Activated CD8-positive, alpha-beta memory T cell treated with anti-CD3 and anti-CD28 coated beads, Interleukin-2, amount 50 U/mL, for 48 hours (primary cell): ENCODE measurements around the gene MYCBP2.
"Not testable (repeated sequence)": the region's sequence is repeated elsewhere in the genome, so short reads cannot be mapped to it uniquely, and the experiment has no call there.

Experiments
- DNase-seq: peaks from one replicate; pipeline ENCODE4 v3.0.0-alpha.2; 2020

The MYCBP2 gene

GRCh38 chr13:77298426-77298825, 28.5 kb downstream of the MYCBP2 start:
- DNase-seq, result no peak

GRCh38 chr13:77291774-77292173, 35.1 kb downstream of the MYCBP2 start:
- DNase-seq, result no peak

GRCh38 chr13:77290342-77290741, 36.6 kb downstream of the MYCBP2 start:
- DNase-seq, result no peak

GRCh38 chr13:77289851-77290250, 37.0 kb downstream of the MYCBP2 start:
- no peak for DNase-seq

- not testable (repeated sequence) for DNase-seq
These were observed 41.3 kb downstream of the MYCBP2 start for GRCh38 chr13:77285632-77286031.

GRCh38 chr13:77285098-77285497, 41.8 kb downstream of the MYCBP2 start:
- DNase-seq, result no peak

- DNase-seq, result no peak
These were observed 52.8 kb downstream of the MYCBP2 start for GRCh38 chr13:77274126-77274525.

- no peak for DNase-seq
These were observed 57.8 kb downstream of the MYCBP2 start for GRCh38 chr13:77269141-77269540.

DNA sequence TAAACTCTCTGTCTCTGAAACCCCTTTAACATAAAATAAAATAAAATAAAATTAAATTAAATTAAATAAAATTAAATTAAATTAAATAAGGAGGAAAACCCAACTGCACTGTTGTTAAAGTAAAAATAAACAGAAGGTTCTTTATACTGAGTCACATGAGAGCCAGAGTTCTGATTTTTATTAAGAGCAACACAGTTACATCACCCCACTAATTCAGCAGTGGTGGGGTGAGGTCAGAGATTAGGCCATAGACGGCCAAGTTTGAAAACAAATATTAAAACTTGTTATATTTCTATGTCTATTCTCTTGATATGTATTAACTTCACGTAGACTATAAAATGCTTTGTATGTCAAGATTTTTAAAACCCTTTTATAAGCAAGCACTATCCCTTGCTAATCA, 59.5 kb downstream of the MYCBP2 start:
- no peak for DNase-seq

GRCh38 chr13:77265336-77265735, 61.6 kb downstream of the MYCBP2 start:
- DNase-seq, result no peak

- no peak for DNase-seq
These were observed 64.7 kb downstream of the MYCBP2 start for GRCh38 chr13:77262198-77262597.

DNA sequence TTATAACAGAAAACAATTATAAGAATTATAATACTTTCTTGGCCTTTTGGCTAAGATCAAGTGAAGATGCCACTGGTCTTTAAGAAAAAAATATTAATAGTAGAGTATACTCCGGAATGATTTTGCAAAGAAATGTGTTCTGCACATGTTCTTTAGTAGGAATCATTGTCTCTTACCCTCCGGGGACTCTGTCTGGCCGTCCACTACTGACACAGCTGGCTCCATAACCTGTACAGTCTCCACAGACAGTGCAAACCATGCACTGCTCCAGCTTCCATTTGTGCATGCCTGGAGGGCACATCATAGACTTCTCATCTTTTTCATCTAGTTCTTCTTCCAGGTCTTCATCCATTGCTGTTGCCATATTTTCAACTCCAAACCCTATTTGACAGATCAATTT, 75.9 kb downstream of the MYCBP2 start:
- no peak for DNase-seq

GRCh38 chr13:77245224-77245623, 81.7 kb downstream of the MYCBP2 start:
- DNase-seq, result not testable (repeated sequence)

- no peak for DNase-seq
These were observed 87.6 kb downstream of the MYCBP2 start for GRCh38 chr13:77239312-77239711.

GRCh38 chr13:77235456-77236022, 91.4 kb downstream of the MYCBP2 start:
- no peak for DNase-seq

- no peak for DNase-seq
These were observed 93.7 kb downstream of the MYCBP2 start for GRCh38 chr13:77233159-77233558.

- DNase-seq, result no peak
These were observed 96.3 kb downstream of the MYCBP2 start for GRCh38 chr13:77230560-77230959.

GRCh38 chr13:77225946-77226345, 100.9 kb downstream of the MYCBP2 start:
- DNase-seq, result no peak

GRCh38 chr13:77222909-77223308, 104.0 kb downstream of the MYCBP2 start:
- no peak for DNase-seq

- DNase-seq, result no peak
These were observed 104.7 kb downstream of the MYCBP2 start for GRCh38 chr13:77222000-77222690.

- DNase-seq, result no peak
These were observed 107.5 kb downstream of the MYCBP2 start for GRCh38 chr13:77219401-77219800.

- DNase-seq, result no peak
These were observed 108.6 kb downstream of the MYCBP2 start for GRCh38 chr13:77218274-77218673.

DNA sequence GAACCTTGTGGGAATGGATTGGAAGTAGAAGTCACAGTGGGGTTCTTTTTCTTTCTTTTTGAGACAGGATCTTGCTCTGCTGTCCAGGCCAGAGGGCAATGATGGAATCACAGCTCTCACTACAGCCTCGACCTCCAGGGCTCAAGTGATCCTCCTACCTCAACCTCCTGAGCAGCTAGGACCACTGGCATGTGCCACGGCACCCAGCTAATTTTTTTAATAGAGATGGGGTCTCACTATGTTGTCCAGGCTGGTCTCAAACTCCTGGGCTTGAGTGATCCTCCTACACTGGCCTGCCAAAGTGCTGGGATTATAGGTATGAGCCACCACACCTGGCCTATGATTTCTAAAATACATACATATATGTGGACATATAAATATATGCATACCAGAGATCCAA, 111.4 kb downstream of the MYCBP2 start:
- no peak for DNase-seq

- DNase-seq, result no peak
These were observed 113.2 kb downstream of the MYCBP2 start for GRCh38 chr13:77213644-77214043.

DNA sequence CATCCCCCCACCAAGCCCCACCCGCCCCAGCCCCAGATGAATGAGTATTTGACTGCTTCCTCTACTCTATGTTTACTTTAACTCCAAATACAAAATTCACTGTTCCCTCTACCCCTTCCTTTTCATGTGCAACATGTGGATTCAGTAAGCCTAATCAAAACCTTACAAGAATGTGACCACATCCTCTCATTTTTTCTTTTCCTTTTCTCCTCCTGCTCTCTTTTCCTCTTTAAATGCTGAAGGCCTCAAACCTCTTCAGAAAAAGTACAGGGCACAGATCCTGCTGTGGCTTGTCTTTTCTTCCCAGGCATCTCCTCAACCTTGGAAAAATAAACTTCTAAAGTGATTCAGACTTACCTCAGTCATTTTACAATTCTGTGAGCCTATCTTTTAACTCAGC, 119.0 kb downstream of the MYCBP2 start:
- DNase-seq, result no peak
